GM12892 (cell line): ENCODE measurements around the gene RBM19.

Source experiments
- POLR2A ChIP-seq: IDR thresholded peaks from 2 replicates; pipeline ENCODE4 v1.6.1; 2011; ENCODE audit warnings: low read depth, low read length, control low read depth
- POLR2AphosphoS5 ChIP-seq: IDR thresholded peaks from 2 replicates; pipeline ENCODE4 v1.6.1; 2011; ENCODE audit warnings: low read depth, low read length, control low read depth
- TAF1 ChIP-seq: IDR thresholded peaks from 2 replicates; pipeline ENCODE4 v1.6.1; 2011; ENCODE audit warnings: low read depth, mild to moderate bottlenecking, control low read depth, low read length, borderline replicate concordance

DNA sequence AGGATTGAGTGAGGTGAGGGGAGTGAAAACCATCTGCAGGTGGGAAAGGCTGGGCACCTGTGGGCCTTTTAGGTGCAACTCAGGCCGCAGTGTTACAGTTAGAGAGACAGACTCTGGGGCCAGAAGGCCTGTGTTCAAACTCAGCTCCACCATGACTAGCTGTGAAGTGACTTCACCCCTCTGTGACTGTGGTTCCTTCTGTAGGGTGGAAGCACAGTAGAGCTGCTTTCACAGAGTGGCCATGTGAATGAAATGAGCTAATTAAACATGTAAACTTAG is 25.0 kb downstream of the RBM19 start:
- TF ChIP-seq POLR2AphosphoS5, result no peak
- no peak for TF ChIP-seq POLR2A
- no peak for TF ChIP-seq TAF1
